ENCODE measurements around the gene SPEG.

Gene SPEG

GRCh38 chr2:219513787-219514186 lies 79.1 kb downstream of the SPEG start:
- Histone ChIP-seq H4K8ac (ENCODE audit: low read depth, low read length) (no peak overlapping the region), H2AK5ac (ENCODE audit: low read depth, low read length) (peak overlapping the region; percentile 85), H3K9me3 (replicated peaks in 1 of 2; ENCODE audit: control insufficient read depth in 2 of 2, insufficient read depth in 1 of 2, low read depth in 1 of 2, low read length in 2 of 2) (peaks cover 0 to 2% of the 10 kb centered on the region in 2 donors), H3K4ac (ENCODE audit: low read length) (no peak overlapping the region), H4K91ac (ENCODE audit: low read depth, low read length, poor library complexity) (peak overlapping the region; percentile 75), H3K4me3 (ENCODE audit: low read length in 2 of 2) (no peak overlapping the region), H2AFZ (ENCODE audit: low read length) (peak overlapping the region; percentile 66), H3K79me1 (ENCODE audit: low read depth, low read length) (no peaks in the 10 kb centered on the region), H3K23ac (ENCODE audit: low read depth, low read length, poor library complexity) (peak overlapping the region; percentile 90), H3K27me3 (ENCODE audit: control insufficient read depth in 3 of 3, insufficient read depth in 3 of 3, low read depth in 1 of 3, low read length in 3 of 3) (peaks cover 0 to 78% (median 35%) of the 10 kb centered on the region in 3 experiments), H3K4me1 (ENCODE audit: control insufficient read depth in 2 of 2, insufficient read depth in 1 of 2, low read depth in 1 of 2, low read length in 2 of 2) (peaks cover 31 to 42% of the 10 kb centered on the region in 2 donors), H2BK15ac (ENCODE audit: low read length) (peak overlapping the region; percentile 59), H3K27ac (replicated peaks; ENCODE audit: low read length) (no peak overlapping the region), H2BK120ac (ENCODE audit: low read depth, low read length) (no peak overlapping the region), H3K4me2 (ENCODE audit: insufficient read depth, low read length, poor library complexity, severe bottlenecking) (peak overlapping the region; percentile 52), H3K9ac (ENCODE audit: low read depth, low read length, poor library complexity) (peak overlapping the region; percentile 66), H3K36me3 (replicated peaks in 1 of 2; ENCODE audit: control insufficient read depth in 2 of 2, insufficient read depth in 2 of 2, low read length in 2 of 2) (no peaks in the 10 kb centered on the region), H3K18ac (ENCODE audit: low read length) (peak overlapping the region; percentile 93), H2BK5ac (ENCODE audit: low read length) (peak overlapping the region; percentile 88), H3K14ac (ENCODE audit: low read length) (no peak overlapping the region), H2BK12ac (ENCODE audit: low read length) (no peak overlapping the region)
- WGBS, 2 donors (ENCODE audit: extremely low coverage in 2 of 2, insufficient read length in 2 of 2, insufficient replicate concordance in 1 of 2) = no CpG with 5 or more reads among the region's 4 CpGs
- DNase-seq (ENCODE audit: low spot score) = no peak

GRCh38 chr2:219514196-219514761 lies 79.6 kb downstream of the SPEG start, which contains the start of gene ASIC4:
TSS of gene ASIC4 (plus strand) at chr2:219514482. CDS start at chr2:219514725, 243 bp downstream.
- H2AFZ ChIP-seq (ENCODE audit: low read length) = peak within 1 kb of the TSS; percentile 66
- WGBS, 2 donors (ENCODE audit: extremely low coverage in 2 of 2, insufficient read length in 2 of 2, insufficient replicate concordance in 1 of 2) = no CpG with 5 or more reads among the region's 31 CpGs
- peak within 1 kb of the TSS; percentile 88 for H2BK5ac ChIP-seq (ENCODE audit: low read length)
- H3K18ac ChIP-seq (ENCODE audit: low read length) = peak within 1 kb of the TSS; percentile 93
- peaks cover 0 to 2% of the 10 kb centered on the region in 2 donors for H3K9me3 ChIP-seq (replicated peaks in 1 of 2; ENCODE audit: control insufficient read depth in 2 of 2, insufficient read depth in 1 of 2, low read depth in 1 of 2, low read length in 2 of 2)
- H2BK12ac ChIP-seq (ENCODE audit: low read length) = peak within 1 kb of the TSS; percentile 97
- peak within 1 kb of the TSS; percentile 85 for H2AK5ac ChIP-seq (ENCODE audit: low read depth, low read length)
- no peak within 1 kb of the TSS for H3K4ac ChIP-seq (ENCODE audit: low read length)
- H3K4me3 ChIP-seq (ENCODE audit: low read length in 2 of 2) = no peak within 1 kb of the TSS
- H3K4me1 ChIP-seq (ENCODE audit: control insufficient read depth in 2 of 2, insufficient read depth in 1 of 2, low read depth in 1 of 2, low read length in 2 of 2) = peaks cover 28 to 37% of the 10 kb centered on the region in 2 donors
- H2BK15ac ChIP-seq (ENCODE audit: low read length) = peak within 1 kb of the TSS; percentile 59
- H3K9ac ChIP-seq (ENCODE audit: low read depth, low read length, poor library complexity) = peak within 1 kb of the TSS; percentile 66
- H4K91ac ChIP-seq (ENCODE audit: low read depth, low read length, poor library complexity) = peak within 1 kb of the TSS; percentile 75
- H3K23ac ChIP-seq (ENCODE audit: low read depth, low read length, poor library complexity) = peak within 1 kb of the TSS; percentile 90
- no peaks in the 10 kb centered on the region for H3K79me1 ChIP-seq (ENCODE audit: low read depth, low read length)
- no peak within 1 kb of the TSS for H4K8ac ChIP-seq (ENCODE audit: low read depth, low read length)
- H3K36me3 ChIP-seq (replicated peaks in 1 of 2; ENCODE audit: control insufficient read depth in 2 of 2, insufficient read depth in 2 of 2, low read length in 2 of 2) = no peaks in the 10 kb centered on the region
- H3K4me2 ChIP-seq (ENCODE audit: insufficient read depth, low read length, poor library complexity, severe bottlenecking) = peak within 1 kb of the TSS; percentile 52
- H3K14ac ChIP-seq (ENCODE audit: low read length) = peak within 1 kb of the TSS; percentile 64
- DNase-seq (ENCODE audit: low spot score) = no peak
- peak within 1 kb of the TSS; percentile 21 for H2BK120ac ChIP-seq (ENCODE audit: low read depth, low read length)
- no peak within 1 kb of the TSS for H3K27ac ChIP-seq (replicated peaks; ENCODE audit: low read length)
- peaks cover 0 to 79% (median 35%) of the 10 kb centered on the region in 3 experiments for H3K27me3 ChIP-seq (ENCODE audit: control insufficient read depth in 3 of 3, insufficient read depth in 3 of 3, low read depth in 1 of 3, low read length in 3 of 3)

GRCh38 chr2:219514836-219515235 lies 80.2 kb downstream of the SPEG start:
- peak overlapping the region; percentile 85 for H2AK5ac ChIP-seq (ENCODE audit: low read depth, low read length)
- H3K4me3 ChIP-seq (ENCODE audit: low read length in 2 of 2) = no peak overlapping the region
- H3K4ac ChIP-seq (ENCODE audit: low read length) = no peak overlapping the region
- H3K23ac ChIP-seq (ENCODE audit: low read depth, low read length, poor library complexity) = peak overlapping the region; percentile 70
- H3K36me3 ChIP-seq (replicated peaks in 1 of 2; ENCODE audit: control insufficient read depth in 2 of 2, insufficient read depth in 2 of 2, low read length in 2 of 2) = no peaks in the 10 kb centered on the region
- peaks cover 0 to 82% (median 33%) of the 10 kb centered on the region in 3 experiments for H3K27me3 ChIP-seq (ENCODE audit: control insufficient read depth in 3 of 3, insufficient read depth in 3 of 3, low read depth in 1 of 3, low read length in 3 of 3)
- H2BK12ac ChIP-seq (ENCODE audit: low read length) = peak overlapping the region; percentile 97
- peak overlapping the region; percentile 4 for H3K14ac ChIP-seq (ENCODE audit: low read length)
- H3K4me2 ChIP-seq (ENCODE audit: insufficient read depth, low read length, poor library complexity, severe bottlenecking) = no peak overlapping the region
- peaks cover 0 to 2% of the 10 kb centered on the region in 2 donors for H3K9me3 ChIP-seq (replicated peaks in 1 of 2; ENCODE audit: control insufficient read depth in 2 of 2, insufficient read depth in 1 of 2, low read depth in 1 of 2, low read length in 2 of 2)
- H2BK120ac ChIP-seq (ENCODE audit: low read depth, low read length) = no peak overlapping the region
- H3K79me1 ChIP-seq (ENCODE audit: low read depth, low read length) = no peaks in the 10 kb centered on the region
- no CpG with 5 or more reads among the region's 21 CpGs for WGBS, 2 donors (ENCODE audit: extremely low coverage in 2 of 2, insufficient read length in 2 of 2, insufficient replicate concordance in 1 of 2)
- peaks cover 26 to 34% of the 10 kb centered on the region in 2 donors for H3K4me1 ChIP-seq (ENCODE audit: control insufficient read depth in 2 of 2, insufficient read depth in 1 of 2, low read depth in 1 of 2, low read length in 2 of 2)
- H4K8ac ChIP-seq (ENCODE audit: low read depth, low read length) = no peak overlapping the region
- no peak overlapping the region for H3K9ac ChIP-seq (ENCODE audit: low read depth, low read length, poor library complexity)
- DNase-seq (ENCODE audit: low spot score) = no peak
- no peak overlapping the region for H3K27ac ChIP-seq (replicated peaks; ENCODE audit: low read length)
- peak overlapping the region; percentile 88 for H2BK5ac ChIP-seq (ENCODE audit: low read length)
- peak overlapping the region; percentile 59 for H2BK15ac ChIP-seq (ENCODE audit: low read length)
- H2AFZ ChIP-seq (ENCODE audit: low read length) = no peak overlapping the region
- no peak overlapping the region for H4K91ac ChIP-seq (ENCODE audit: low read depth, low read length, poor library complexity)
- peak overlapping the region; percentile 55 for H3K18ac ChIP-seq (ENCODE audit: low read length)

DNA sequence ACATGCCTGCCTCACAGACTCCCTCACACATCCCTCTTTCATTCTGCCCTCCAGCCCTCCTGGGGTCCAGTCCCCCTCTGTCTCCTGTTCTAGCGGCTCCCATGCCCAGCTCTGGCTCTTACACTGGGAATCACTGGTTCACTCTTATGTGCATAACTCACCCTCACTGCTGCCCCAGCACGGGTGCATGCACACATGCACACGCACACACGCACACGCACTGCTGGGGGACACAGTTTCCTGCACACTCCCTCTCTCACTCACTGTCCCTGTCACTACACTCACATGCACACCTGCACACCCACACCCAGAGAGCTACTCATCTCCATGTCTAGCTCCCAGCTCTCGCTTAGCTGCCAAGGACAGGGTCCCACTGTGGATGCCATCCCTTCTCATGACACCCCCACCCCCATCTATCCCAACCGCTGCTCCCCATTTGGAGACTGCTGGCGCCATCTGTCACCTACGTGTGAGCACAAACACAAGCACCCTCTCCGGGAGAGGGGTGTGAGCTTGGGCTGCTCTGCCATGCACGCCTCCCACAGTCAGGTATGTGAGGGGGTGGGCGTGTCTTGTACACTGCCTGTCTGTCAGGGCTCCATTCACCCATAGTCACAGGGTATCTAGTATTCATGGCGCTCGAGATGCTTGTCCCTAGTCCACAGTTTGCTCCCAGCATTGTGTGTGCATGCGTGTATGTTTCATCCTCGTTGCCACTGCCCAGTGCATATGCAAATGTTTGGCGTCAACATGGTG lies 81.4 kb downstream of the SPEG start:
- H4K91ac ChIP-seq (ENCODE audit: low read depth, low read length, poor library complexity) = no peak overlapping the region
- no peak overlapping the region for H3K27ac ChIP-seq (replicated peaks; ENCODE audit: low read length)
- H3K14ac ChIP-seq (ENCODE audit: low read length) = peak overlapping the region; percentile 6
- peak overlapping the region; percentile 91 for H3K23ac ChIP-seq (ENCODE audit: low read depth, low read length, poor library complexity)
- H2AK5ac ChIP-seq (ENCODE audit: low read depth, low read length) = peak overlapping the region; percentile 85
- H2AFZ ChIP-seq (ENCODE audit: low read length) = no peak overlapping the region
- H3K27me3 ChIP-seq (ENCODE audit: control insufficient read depth in 3 of 3, insufficient read depth in 3 of 3, low read depth in 1 of 3, low read length in 3 of 3) = peaks cover 0 to 91% (median 32%) of the 10 kb centered on the region in 3 experiments
- no peak overlapping the region for H3K4ac ChIP-seq (ENCODE audit: low read length)
- H3K4me3 ChIP-seq (ENCODE audit: low read length in 2 of 2) = no peak overlapping the region
- H3K18ac ChIP-seq (ENCODE audit: low read length) = peak overlapping the region; percentile 24
- no peaks in the 10 kb centered on the region for H3K36me3 ChIP-seq (replicated peaks in 1 of 2; ENCODE audit: control insufficient read depth in 2 of 2, insufficient read depth in 2 of 2, low read length in 2 of 2)
- no peak overlapping the region for H2BK120ac ChIP-seq (ENCODE audit: low read depth, low read length)
- H3K79me1 ChIP-seq (ENCODE audit: low read depth, low read length) = no peaks in the 10 kb centered on the region
- no peak overlapping the region for H3K9ac ChIP-seq (ENCODE audit: low read depth, low read length, poor library complexity)
- no peak overlapping the region for H4K8ac ChIP-seq (ENCODE audit: low read depth, low read length)
- WGBS, 2 donors (ENCODE audit: extremely low coverage in 2 of 2, insufficient read length in 2 of 2, insufficient replicate concordance in 1 of 2) = no CpG with 5 or more reads among the region's 17 CpGs
- DNase-seq (ENCODE audit: low spot score) = no peak
- peak overlapping the region; percentile 82 for H2BK12ac ChIP-seq (ENCODE audit: low read length)
- H2BK15ac ChIP-seq (ENCODE audit: low read length) = no peak overlapping the region
- peaks cover 0 to 2% of the 10 kb centered on the region in 2 donors for H3K9me3 ChIP-seq (replicated peaks in 1 of 2; ENCODE audit: control insufficient read depth in 2 of 2, insufficient read depth in 1 of 2, low read depth in 1 of 2, low read length in 2 of 2)
- H2BK5ac ChIP-seq (ENCODE audit: low read length) = no peak overlapping the region
- H3K4me2 ChIP-seq (ENCODE audit: insufficient read depth, low read length, poor library complexity, severe bottlenecking) = no peak overlapping the region
- peaks cover 25 to 26% of the 10 kb centered on the region in 2 donors for H3K4me1 ChIP-seq (ENCODE audit: control insufficient read depth in 2 of 2, insufficient read depth in 1 of 2, low read depth in 1 of 2, low read length in 2 of 2)
